HG02623 (cell line): ENCODE results near the gene COMMD3.
"Not testable (repeated sequence)": the region's sequence is repeated elsewhere in the genome, so short reads cannot be mapped to it uniquely, and the experiment has no call there.

Source experiments
- ATAC-seq: cut with Tn5 transposase; IDR thresholded peaks from one replicate; pipeline ENCODE4 v1.9.1; 2021; ENCODE audit warnings: moderate library complexity; ENCODE audit not compliant: unreplicated experiment

COMMD3 gene

DNA sequence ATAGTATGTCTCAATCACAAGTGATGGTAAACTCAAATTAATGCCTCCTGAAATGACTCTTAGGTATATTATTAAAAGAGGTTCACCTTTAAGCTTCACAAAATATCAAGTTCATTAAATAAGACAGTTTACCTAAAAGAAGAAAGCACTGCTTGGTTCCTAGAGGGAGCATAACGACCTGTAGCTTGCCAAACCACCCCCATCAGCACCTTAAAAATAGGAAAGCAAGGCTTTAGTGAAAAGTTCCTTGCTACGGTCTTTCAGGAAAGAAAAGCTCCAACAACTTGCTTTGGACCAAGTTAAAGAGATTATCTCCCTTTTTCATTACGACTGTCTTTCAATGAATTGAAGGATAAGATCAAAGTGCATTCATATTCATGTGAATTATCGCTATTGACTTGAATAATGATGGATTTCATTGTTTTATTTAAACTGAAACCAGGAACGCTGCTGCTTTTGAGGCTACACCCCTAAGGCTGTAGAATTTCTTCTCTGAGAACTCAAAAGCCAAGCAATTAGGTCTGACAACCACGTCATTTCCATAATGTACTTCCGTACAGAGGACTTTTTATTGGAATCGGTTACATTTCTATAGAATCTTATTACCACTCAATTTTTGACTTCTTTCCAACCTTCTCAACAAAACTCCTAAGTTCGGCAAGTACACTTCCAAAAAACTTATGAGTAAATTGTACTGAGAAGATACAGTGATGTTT lies 22.2 kb downstream of the COMMD3 start:
- ATAC-seq = no peak

DNA sequence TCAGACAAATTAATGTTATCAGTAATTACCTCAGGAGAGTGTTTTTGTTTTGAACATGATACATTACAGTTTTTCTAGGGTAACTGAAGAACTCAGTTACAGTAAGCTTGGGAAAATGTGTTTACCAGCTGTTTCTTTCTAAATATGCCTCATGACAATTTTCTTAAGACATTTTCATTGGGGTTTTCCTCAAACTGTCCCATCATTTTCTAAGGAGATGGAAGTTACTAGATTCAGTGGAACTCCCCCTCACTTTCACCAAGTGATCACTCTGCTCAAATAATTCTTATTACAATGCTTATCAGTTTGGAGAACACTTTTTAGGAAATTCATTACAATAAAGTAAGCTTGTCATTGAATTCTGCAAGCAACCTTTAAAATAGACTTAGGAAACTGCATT lies 22.7 kb downstream of the COMMD3 start:
- no peak for ATAC-seq

DNA sequence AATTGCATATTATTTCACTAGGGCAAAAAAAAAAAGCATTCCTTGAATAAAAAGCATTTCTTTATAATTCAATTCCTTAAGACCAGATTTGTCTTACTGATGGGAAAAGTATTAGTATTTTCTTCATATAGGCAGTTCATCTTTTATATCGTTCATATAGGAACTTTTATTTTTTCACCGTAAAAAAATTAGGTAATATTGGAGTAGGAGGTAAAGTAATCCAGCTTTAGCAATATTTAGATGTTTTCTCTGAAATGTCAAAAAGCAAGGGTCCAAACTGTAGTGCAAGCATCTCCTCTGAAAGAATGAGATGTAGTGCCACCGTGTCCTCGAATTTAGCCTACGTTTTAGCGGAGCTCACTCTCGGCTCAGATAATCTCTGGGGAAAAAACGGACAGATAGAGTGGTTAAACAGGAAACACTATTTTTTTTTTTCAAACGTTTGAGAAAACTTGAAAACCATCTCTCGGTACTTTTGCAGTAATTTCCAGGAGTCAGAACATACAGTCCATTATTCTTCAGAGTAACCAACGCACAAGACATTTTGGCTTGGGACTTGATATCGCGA lies 23.7 kb downstream of the COMMD3 start:
- ATAC-seq = no peak

DNA sequence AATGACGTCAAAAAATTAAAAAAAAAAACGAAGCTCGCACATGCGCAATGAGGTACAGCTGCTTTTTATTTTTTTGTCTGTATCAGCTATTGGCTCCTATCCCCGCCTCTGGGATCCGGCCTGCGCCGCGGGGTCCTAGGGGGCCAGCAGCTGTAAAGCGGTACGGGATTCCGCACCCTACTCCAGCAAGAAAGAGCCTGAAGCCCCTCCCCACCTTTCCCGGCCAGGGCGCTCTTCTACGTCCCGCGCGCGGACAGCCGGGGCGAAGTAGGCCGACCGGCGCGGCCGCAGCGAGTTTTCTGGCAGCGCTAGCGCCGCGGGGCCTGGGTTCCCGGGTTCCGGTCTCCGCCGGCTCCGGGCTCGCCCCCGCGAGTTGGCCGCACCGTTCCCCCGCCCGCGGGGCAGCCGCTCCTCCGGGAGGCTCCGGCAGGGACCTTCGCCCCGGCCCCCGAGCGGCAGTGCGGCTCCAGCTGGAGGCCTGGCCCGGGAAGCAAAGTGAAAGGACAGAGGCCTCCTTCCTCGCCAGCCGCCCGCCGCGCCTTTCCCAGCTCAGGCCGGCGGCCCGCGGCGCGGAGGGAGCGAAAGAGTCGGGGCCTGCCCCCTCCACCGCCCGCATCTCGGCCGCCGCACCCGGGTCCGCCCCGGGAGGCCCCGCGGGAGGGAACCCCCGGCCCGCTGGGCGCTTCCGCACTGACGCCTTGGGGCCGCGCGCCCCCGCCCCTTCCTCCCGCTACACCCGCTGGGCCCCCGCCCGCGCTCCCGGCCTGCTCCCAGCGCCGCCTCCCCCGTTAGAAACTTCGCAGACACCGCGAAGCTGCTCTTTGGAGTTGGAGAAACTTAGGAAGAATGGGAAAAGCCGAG lies 24.4 kb downstream of the COMMD3 start:
- ATAC-seq = peak; percentile 44

DNA sequence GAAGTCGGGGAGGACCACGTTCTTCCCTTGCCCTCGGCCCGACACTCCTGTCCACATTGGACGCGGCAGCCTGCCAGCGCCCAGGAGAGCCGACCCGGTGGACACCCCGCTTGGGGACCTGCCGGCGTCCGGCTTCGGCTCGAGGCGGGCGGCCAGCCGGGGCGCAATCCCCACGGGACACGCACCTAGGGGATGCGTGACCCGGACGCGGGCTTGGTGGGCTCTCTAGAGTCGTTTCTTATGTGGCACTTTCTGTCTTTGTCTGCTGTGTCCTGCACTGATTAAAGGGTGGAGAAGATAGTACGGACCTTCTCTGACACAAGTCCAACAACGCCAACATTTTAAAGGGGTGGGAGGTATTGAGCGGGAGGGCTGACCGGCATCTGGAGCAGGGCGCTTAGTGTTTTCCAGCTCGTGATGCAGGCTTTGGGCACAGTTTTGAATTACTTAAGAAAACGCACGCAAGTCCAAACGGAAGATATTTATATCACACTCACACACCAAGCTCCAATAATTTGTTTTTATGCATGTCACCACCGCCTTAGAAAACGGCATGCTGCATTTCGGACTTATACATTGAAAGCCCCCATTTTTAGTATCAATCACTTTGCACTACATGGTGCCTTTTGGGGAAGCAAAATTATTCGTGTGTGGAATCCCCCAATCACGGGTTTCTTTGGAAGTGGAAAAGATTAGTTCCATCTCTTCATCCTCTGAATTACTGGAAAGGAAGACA lies 25.2 kb downstream of the COMMD3 start:
- no peak for ATAC-seq

DNA sequence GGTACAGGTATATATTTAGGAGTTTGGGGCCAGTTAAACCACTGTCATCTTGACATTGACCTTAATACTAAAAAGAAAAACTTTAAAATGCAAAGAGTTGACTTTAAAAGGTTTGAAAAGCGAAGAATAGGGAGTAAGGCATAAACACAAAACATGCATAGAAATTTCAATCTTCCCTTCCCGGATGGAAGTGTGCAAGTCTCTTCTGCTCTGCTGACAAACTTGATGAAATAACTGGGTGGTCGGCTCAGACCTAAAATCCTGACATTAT lies 25.7 kb downstream of the COMMD3 start:
- no peak for ATAC-seq

DNA sequence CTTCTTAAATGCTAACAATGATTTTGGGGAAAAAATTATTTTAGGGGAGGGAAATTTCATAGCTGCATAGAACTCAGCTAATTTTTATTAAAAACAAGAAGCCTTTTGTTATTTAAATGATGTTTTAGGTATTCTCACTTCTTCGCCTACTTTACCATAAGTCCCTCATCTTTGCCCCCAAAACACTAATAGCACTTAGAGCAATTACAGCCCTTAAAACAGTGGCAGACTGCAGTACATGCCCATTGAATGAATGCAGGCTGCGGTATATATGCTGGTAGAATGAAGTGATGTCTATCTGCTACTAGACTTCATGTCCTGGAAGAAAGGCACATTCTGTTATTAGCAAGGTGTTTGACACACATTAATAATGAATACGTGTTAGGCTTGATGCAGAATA lies 26.2 kb downstream of the COMMD3 start:
- no peak for ATAC-seq

DNA sequence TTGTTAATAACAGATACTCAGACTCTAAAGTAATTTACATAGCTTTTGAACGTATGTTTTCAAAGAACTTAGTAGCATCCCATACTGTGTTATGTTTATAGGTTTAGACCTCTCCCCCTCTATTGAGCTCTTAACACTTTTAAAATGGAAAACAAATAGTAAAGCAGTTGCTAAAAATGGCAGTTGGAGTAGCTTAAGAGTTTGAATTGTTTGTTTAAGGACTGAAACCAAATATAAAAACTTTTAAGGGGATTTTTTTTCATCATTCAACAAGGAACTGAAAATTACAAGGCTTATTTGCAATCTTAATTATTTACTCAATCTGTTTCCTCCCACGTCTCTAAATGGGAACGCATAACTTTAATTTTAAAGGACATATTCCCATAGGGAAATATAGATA lies 27.5 kb downstream of the COMMD3 start:
- no peak for ATAC-seq

DNA sequence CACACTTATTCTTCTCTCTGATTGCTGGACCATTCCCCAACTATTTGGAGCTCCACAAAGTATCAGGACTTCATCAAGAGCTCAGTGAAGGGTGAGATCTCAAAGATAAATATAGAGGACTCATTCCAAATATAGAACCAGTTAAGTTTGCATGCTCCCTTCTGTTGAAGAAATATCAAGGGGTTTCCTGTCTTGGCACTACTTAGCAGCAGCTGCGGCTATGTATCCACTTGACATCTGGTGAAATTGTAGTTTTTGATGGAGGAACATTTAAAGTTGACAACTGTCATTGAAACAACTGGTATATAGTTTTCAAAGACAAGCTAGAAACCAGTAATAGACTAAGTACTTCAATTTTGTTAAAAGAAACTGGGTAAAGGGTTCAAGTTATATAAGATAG lies 28.1 kb downstream of the COMMD3 start:
- ATAC-seq = no peak

DNA sequence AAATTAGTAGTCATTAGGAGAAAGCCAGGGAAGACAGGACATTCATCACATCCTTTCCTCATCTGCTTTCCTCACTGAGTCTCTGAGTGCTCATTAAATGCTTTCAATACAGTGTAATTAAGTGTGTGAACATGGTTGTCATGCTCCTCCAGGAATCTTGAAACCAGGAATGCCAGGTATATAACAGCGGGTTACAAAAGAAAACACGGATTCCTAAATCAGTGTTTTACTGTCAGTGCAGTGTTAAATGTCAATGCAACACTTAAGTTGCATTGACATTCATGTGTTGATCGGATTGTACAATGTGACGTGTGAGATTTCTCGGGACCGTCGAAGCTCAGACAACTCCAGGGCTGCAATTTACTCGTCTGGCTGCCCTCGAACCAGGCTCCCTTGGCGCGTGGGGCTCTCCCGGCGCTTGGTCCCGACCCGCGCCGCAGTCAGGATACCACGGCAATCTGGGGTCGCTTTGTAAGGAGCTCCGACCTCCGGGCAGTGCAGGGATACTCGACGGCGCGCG lies 28.7 kb downstream of the COMMD3 start:
- no peak for ATAC-seq

DNA sequence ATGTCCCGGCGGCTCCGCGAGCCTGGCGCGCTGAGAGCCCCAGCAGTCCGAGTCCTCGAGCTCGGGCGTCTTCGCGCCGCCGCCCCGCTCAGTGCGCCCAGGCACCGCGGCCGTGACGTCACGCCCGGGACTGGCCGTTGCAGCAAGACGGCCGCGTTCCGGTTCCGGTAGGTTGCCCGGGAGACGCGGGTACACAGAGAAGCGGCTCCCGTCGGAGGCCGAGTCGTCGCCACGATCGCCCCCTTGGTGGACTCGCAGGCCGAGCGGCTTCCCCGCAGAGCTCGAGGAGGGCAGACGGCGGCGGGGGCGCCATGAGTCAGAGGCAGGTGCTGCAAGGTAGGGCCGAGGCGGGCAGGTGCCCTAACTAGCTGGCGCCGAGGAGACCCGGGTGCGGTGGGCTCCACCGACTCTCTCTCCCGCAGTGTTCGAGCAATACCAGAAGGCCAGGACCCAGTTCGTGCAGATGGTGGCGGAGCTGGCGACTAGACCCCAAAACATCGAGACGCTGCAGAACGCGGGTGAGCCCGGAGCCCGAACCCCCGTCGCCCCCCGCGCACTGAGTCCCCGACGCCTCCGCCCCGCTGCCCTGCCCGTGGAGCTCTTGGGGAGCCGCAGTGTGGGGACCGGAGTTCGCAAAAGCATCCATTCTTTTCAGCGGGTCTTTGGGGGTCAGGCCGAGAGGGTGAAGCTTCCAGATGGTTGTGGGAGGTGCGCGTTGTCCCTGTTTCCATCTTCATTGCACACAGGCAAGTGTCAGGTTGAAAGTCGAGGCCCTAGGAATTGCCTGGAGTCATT lies 29.3 kb downstream of the COMMD3 start, which contains the start of gene SPAG6:
Gene SPAG6, plus strand, starts transcription at position 196 of the 795 bp plus-strand sequence. Its CDS starts 116 bp downstream, at position 312.
- ATAC-seq = no peak

DNA sequence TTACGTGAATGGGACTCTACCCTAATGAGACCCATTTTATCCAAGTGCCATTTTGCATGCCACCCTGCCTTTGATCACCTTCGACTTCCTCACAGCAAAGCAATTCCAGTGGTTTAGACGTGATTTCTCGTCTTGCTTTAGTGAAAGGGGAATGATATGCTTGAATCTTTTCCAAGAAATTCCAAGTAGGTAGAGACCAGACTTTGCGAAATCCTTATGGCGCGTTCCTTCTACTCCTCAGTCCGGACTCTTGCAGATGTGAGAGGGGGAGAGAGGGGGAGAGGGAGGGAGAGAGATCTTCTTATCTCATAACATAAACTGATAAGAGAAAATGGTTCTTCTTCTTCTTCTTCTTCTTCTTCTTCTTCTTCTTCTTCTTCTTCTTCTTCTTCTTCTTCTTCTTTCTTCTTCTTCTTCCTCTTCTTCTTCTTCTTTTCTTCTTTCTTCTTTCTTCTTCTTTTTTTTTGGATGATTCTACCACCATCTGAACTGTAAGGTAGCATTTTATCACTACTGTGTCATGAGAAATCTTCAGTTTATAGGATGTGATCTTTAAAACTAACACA lies 30.0 kb downstream of the COMMD3 start:
- no peak for ATAC-seq

DNA sequence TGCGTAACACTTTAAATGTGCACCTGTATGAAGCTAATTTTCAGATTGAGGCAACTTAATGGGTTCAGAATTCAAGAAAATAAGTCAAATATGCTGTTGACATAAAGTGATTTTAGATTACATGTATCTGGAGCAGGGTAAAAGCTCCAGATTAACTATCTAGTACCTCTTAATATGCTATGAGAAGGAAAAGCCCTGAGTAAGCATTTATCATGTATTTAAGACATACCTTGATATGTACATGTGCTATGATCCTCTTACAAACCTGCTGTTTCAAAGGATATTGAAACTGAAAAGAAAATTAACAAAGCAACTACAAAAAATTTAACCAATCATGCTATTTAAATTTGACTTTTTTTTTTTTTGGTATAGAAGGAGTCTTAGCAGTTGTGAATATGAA lies 33.6 kb downstream of the COMMD3 start:
- no peak for ATAC-seq

DNA sequence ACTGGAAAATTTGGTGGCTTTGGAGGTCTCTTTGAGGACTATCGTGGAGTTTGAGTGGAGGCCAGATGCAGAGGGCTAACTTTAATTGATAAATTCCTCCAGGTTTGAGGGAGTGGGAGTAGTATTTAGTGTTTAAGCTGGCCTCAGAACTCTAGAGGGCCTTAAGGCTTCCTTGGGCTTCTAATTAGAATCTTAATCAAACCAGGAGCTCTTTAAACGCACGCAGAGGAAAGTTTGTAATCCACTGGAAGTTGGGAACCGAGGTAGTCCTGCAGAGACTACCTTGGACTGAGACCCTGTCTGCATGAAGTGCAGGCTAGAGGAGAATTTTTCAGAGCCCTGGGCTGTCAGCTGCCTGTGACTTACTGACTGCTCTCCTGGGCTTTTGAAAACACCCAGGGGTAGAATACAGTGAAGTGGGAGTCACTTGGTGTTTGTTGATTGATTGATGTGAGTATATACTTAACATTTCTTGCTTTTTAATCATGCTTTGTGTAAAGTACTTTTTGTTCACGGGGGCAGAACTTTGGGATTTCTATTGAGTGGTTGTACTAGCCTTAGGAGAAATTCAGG lies 35.0 kb downstream of the COMMD3 start:
- ATAC-seq = no peak

DNA sequence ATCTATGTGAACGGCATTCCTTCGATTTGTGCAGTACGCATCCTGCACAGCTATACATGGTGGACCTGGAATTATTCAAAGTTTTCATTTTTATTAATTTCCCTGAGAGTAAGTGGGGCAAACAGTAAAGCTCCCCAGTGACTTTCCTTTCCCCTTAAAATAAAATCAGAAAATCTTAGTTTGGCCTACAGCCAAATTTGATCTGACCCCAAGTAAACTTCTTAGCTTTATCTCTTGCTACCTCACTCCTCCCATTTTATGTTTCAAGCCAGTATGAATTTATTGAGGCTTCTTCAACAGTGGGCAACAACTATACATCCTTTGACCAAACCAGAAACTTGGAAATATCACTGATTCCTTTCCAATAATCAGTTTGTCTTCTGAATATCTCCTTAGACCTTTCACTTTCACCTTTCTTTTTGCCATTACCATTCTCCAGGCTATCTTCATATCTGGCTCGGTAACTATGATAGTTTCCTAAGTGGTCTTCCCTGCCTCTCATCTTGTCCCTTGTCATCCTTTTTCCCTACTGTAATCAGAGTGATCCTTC lies 40.2 kb downstream of the COMMD3 start:
- ATAC-seq = no peak

DNA sequence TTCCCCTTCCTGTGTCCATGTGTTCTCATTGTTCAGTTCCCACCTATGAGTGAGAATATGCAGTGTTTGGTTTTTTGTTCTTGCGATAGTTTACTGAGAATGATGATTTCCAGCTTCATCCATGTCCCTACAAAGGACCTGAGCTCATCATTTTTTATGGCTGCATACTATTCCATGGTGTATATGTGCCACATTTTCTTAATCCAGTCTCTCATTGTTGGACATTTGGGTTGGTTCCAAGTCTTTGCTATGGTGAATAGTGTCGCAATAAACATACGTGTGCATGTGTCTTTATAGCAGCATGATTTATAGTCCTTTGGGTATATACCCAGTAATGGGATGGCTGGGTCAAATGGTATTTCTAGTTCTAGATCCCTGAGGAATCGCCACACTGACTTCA lies 41.6 kb downstream of the COMMD3 start:
- ATAC-seq = not testable (repeated sequence)

DNA sequence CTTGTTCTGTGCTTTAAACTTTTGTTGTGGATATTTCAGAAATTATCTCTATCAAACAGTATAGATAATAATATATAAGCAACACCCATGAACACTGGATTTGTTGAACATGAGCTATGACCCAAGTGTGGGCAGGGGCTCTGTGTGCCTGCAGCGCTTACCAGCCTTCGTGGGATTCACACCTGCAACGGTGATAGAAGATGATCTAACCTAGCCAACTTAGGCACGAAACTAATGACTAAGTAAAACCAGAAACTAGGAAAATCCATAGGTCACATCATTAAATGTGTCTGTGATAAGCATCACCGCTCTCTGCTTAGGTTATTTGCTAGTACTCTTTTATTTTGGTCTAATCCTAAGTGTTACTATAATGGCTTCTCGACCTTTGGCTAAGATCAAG lies 47.1 kb downstream of the COMMD3 start:
- ATAC-seq = no peak

DNA sequence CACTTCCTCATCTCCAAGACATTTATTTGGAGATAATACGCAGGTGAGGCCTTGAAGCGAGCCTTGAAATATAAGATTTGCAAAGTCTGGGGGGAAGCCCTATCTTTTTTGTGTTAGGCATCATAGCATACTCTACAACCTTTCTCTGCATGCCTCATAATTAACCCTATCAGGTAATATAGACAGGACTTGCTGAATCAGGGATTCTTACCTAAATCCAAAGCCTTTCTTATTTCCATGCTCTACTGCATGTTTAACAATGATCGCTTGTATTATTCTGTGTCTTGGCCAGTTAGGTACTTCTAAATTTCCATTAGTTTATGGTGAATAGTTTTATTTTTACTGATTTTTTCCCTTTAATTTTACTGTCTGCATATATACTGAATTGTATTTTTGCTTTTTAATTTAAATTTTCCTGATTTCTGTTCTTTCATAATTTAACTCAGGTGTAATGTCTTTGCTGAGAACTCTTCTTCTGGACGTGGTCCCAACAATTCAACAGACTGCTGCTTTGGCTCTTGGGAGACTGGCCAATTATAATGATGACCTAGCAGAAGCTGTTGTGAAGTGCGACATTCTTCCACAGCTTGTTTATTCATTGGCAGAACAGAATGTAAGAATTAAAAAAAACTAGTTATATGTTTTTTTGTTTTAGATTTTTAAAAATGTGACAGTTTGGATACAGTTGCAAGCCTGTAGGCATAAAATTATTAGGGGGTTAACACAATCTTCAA lies 48.4 kb downstream of the COMMD3 start:
- no peak for ATAC-seq

DNA sequence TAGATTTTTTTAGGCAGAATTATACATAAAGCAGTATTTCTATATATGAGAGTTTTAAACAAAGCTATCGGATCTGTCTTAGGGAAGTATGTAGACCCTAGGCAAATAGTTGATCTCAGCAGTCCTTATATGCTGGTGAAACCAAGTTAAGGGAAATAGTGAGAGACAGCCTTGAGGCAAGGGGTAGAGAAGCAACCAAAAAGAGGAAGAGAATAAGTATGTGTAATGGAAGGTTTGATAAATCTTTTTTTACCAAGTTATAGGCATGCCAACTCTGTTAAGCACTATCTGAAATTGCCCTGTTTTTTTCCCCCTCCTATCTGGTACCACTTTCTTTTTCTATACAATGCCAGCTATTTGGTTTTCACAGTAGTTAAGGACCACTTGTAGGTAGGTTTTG lies 49.0 kb downstream of the COMMD3 start:
- ATAC-seq = peak; percentile 60
